GM18526 (cell line): Measurements from ENCODE around the gene LY6G6D.

Experiments used
- POLR2A ChIP-seq: IDR thresholded peaks from 3 replicates; pipeline ENCODE4 v1.6.1; 2011; ENCODE audit not compliant: insufficient read length; ENCODE audit errors: extremely low read depth

Gene LY6G6D

GRCh38 chr6:31715022-31715958 lies at the start of gene LY6G6D:
Gene LY6G6D (plus strand): TSS chr6:31715348. CDS start chr6:31715356, 8 bp downstream.
- no peak for TF ChIP-seq POLR2A

GRCh38 chr6:31665501-31666336 lies 49.4 kb upstream of the LY6G6D start, which contains the start of gene CSNK2B:
Gene CSNK2B (plus strand): TSS chr6:31666080. CDS start chr6:31666832, 752 bp downstream.
- TF ChIP-seq POLR2A: peak; percentile 92

GRCh38 chr6:31666337-31666965 lies 48.7 kb upstream of the LY6G6D start:
- no peak for TF ChIP-seq POLR2A

- no peak for TF ChIP-seq POLR2A
Measured at GRCh38 chr6:31669676-31670075, 45.5 kb upstream of the LY6G6D start, which contains the start of gene LY6G5B. Gene LY6G5B (plus strand): TSS chr6:31669976. CDS start chr6:31670951, 975 bp downstream.

GRCh38 chr6:31676322-31676903 lies 38.7 kb upstream of the LY6G6D start:
- no peak for TF ChIP-seq POLR2A

- TF ChIP-seq POLR2A: no peak
Measured at GRCh38 chr6:31676904-31677303, 38.2 kb upstream of the LY6G6D start.

GRCh38 chr6:31677955-31678354 lies 37.2 kb upstream of the LY6G6D start:
- no peak for TF ChIP-seq POLR2A

- TF ChIP-seq POLR2A: no peak
Measured at GRCh38 chr6:31680226-31681134, 34.7 kb upstream of the LY6G6D start, which contains the start of gene LY6G5C. Gene LY6G5C (minus strand): TSS chr6:31681067. CDS start chr6:31680373, 694 bp downstream.

- no peak for TF ChIP-seq POLR2A
Measured at GRCh38 chr6:31681135-31681671, 33.9 kb upstream of the LY6G6D start.

- TF ChIP-seq POLR2A: no peak
Measured at GRCh38 chr6:31683591-31683990, 31.6 kb upstream of the LY6G6D start.

GRCh38 chr6:31686483-31686882 lies 28.7 kb upstream of the LY6G6D start:
- no peak for TF ChIP-seq POLR2A

GRCh38 chr6:31687321-31687720 lies 27.8 kb upstream of the LY6G6D start:
- TF ChIP-seq POLR2A: no peak

- no peak for TF ChIP-seq POLR2A
Measured at GRCh38 chr6:31687860-31688693, 27.1 kb upstream of the LY6G6D start.
